Measurements from ENCODE around the gene TNS4. TPM values are rescaled to one million over a fixed set of nuclear protein-coding genes. Genes with fewer than 3 reads are reported as not detected.

TNS4 gene
- total and polyA plus RNA-seq, 2 experiments from 2014 or later = 0.20 TPM; not detected in 1

DNA sequence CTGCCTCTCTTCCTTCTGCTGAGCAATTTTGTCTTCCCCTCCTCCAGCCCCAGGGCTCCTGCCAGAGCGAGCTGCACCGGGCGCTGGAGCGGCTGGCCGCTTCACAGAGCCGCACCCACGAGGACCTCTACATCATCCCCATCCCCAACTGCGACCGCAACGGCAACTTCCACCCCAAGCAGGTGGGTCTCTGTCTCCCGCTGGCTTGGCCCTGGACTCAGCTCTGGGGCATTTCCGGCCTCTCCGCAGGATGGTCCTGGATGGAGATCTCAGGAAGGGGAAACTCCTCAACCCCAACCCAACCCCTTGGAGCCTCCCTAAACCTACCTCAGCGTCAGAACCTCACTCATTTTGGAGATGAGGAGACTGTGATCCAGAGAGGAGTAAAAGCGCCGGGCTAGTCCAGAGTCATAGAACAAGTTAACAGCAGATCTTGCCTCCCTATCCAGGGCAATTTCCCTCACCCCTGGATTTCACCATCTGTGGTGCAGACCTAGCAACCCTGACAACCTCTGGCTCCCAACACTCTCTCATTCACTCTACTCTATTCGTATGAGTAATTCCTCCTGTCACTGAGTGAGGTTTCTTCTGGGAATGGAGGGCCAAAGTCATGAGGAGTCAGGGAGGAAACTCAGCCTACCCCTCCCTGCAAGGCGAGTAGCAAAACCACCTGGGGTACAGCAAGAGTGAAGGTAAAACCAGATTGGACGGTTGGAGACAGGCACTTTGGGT lies 47.4 kb downstream of the TNS4 start:
- Histone ChIP-seq H4K20me1 (ENCODE audit: insufficient read depth) (no peaks in the 10 kb centered on the region), H3K9me2 (ENCODE audit: insufficient read depth) (no peaks in the 10 kb centered on the region), H3K4me2 (ENCODE audit: unreplicated experiment) (no peak overlapping the region), H2AFZ (no peak overlapping the region), H3K4me3 (no peak overlapping the region), H3K79me2 (ENCODE audit: insufficient read depth) (peaks cover 48% of the 10 kb centered on the region), H3K9me3 (ENCODE audit: low read depth) (no peaks in the 10 kb centered on the region), H3F3A (ENCODE audit: insufficient read depth) (peaks cover 90% of the 10 kb centered on the region), H3K9ac (peak overlapping the region; percentile 47), H3K36me3 (ENCODE audit: low read depth) (peaks cover 45% of the 10 kb centered on the region), H3K27ac (peak overlapping the region; percentile 89), H3K27me3 (replicated peaks; ENCODE audit: insufficient read depth) (no peaks in the 10 kb centered on the region), H3K4me1 (ENCODE audit: insufficient read depth) (peaks cover 98% of the 10 kb centered on the region)
- 81 to 87% methylated on average over 19 of the region's 19 CpGs for WGBS, 2 experiments (ENCODE audit: low coverage in 1 of 2, low lambda C conversion rate in 2 of 2, missing lambda C conversion rate in 2 of 2)
- TF ChIP-seq EZH2phosphoT487 (IDR thresholded peaks at IDR 0.05; ENCODE audit: insufficient read depth, low read depth) (no peak), EZH2 (IDR thresholded peaks at IDR 0.05; ENCODE audit: insufficient read depth, poor library complexity, severe bottlenecking) (no peak)
- in situ Hi-C loops (cut with MboI) = no loop called here
- peak; percentile 77 for DNase-seq

- in situ Hi-C loops (cut with MboI) = no loop called here
- DNase-seq = peak; percentile 70
- H3K4me3 ChIP-seq = no peak overlapping the region
- no peaks in the 10 kb centered on the region for H3K9me3 ChIP-seq (ENCODE audit: low read depth)
- no peaks in the 10 kb centered on the region for H3K9me2 ChIP-seq (ENCODE audit: insufficient read depth)
- H3K27ac ChIP-seq = peak overlapping the region; percentile 89
- H3F3A ChIP-seq (ENCODE audit: insufficient read depth) = peaks cover 94% of the 10 kb centered on the region
- H2AFZ ChIP-seq = no peak overlapping the region
- H3K36me3 ChIP-seq (ENCODE audit: low read depth) = peaks cover 37% of the 10 kb centered on the region
- no peaks in the 10 kb centered on the region for H4K20me1 ChIP-seq (ENCODE audit: insufficient read depth)
- 83% methylated on average over 15 of the region's 15 CpGs for WGBS, 2 experiments (ENCODE audit: low coverage in 1 of 2, low lambda C conversion rate in 2 of 2, missing lambda C conversion rate in 2 of 2)
- peaks cover 98% of the 10 kb centered on the region for H3K4me1 ChIP-seq (ENCODE audit: insufficient read depth)
- H3K27me3 ChIP-seq (replicated peaks; ENCODE audit: insufficient read depth) = no peaks in the 10 kb centered on the region
- H3K9ac ChIP-seq = peak overlapping the region; percentile 71
- TF ChIP-seq EZH2phosphoT487 (IDR thresholded peaks at IDR 0.05; ENCODE audit: insufficient read depth, low read depth) = no peak
- TF ChIP-seq EZH2 (IDR thresholded peaks at IDR 0.05; ENCODE audit: insufficient read depth, poor library complexity, severe bottlenecking) = no peak
- peak overlapping the region; percentile 22 for H3K4me2 ChIP-seq (ENCODE audit: unreplicated experiment)
- peaks cover 59% of the 10 kb centered on the region for H3K79me2 ChIP-seq (ENCODE audit: insufficient read depth)
Observed at GRCh38 chr17:40452921-40453378, 48.5 kb downstream of the TNS4 start.

- peaks cover 98% of the 10 kb centered on the region for H3K4me1 ChIP-seq (ENCODE audit: insufficient read depth)
- H3K79me2 ChIP-seq (ENCODE audit: insufficient read depth) = peaks cover 65% of the 10 kb centered on the region
- in situ Hi-C loops (cut with MboI) = no loop called here
- peaks cover 37% of the 10 kb centered on the region for H3K36me3 ChIP-seq (ENCODE audit: low read depth)
- H3F3A ChIP-seq (ENCODE audit: insufficient read depth) = peaks cover 94% of the 10 kb centered on the region
- no peaks in the 10 kb centered on the region for H4K20me1 ChIP-seq (ENCODE audit: insufficient read depth)
- peak overlapping the region; percentile 89 for H3K27ac ChIP-seq
- no peak overlapping the region for H3K4me3 ChIP-seq
- peak overlapping the region; percentile 57 for H3K4me2 ChIP-seq (ENCODE audit: unreplicated experiment)
- no peaks in the 10 kb centered on the region for H3K9me2 ChIP-seq (ENCODE audit: insufficient read depth)
- no peak overlapping the region for H2AFZ ChIP-seq
- no peak for TF ChIP-seq EZH2 (IDR thresholded peaks at IDR 0.05; ENCODE audit: insufficient read depth, poor library complexity, severe bottlenecking)
- no peak for TF ChIP-seq EZH2phosphoT487 (IDR thresholded peaks at IDR 0.05; ENCODE audit: insufficient read depth, low read depth)
- no peaks in the 10 kb centered on the region for H3K27me3 ChIP-seq (replicated peaks; ENCODE audit: insufficient read depth)
- DNase-seq = peak; percentile 97
- WGBS, 2 experiments (ENCODE audit: low coverage in 1 of 2, low lambda C conversion rate in 2 of 2, missing lambda C conversion rate in 2 of 2) = 15 to 20% methylated on average over 7 of the region's 7 CpGs
- no peaks in the 10 kb centered on the region for H3K9me3 ChIP-seq (ENCODE audit: low read depth)
- peak overlapping the region; percentile 71 for H3K9ac ChIP-seq
Observed at GRCh38 chr17:40452216-40452787, 49.1 kb downstream of the TNS4 start.

GRCh38 chr17:40451420-40451819 lies 50.0 kb downstream of the TNS4 start:
- Histone ChIP-seq H3K9ac (peak overlapping the region; percentile 71), H3K79me2 (ENCODE audit: insufficient read depth) (peaks cover 74% of the 10 kb centered on the region), H3K9me3 (ENCODE audit: low read depth) (no peaks in the 10 kb centered on the region), H2AFZ (no peak overlapping the region), H3K36me3 (ENCODE audit: low read depth) (peaks cover 37% of the 10 kb centered on the region), H4K20me1 (ENCODE audit: insufficient read depth) (no peaks in the 10 kb centered on the region), H3K27me3 (replicated peaks; ENCODE audit: insufficient read depth) (no peaks in the 10 kb centered on the region), H3K27ac (peak overlapping the region; percentile 89), H3K4me1 (ENCODE audit: insufficient read depth) (peaks cover 98% of the 10 kb centered on the region), H3F3A (ENCODE audit: insufficient read depth) (peaks cover 94% of the 10 kb centered on the region), H3K4me3 (peak overlapping the region; percentile 25), H3K4me2 (ENCODE audit: unreplicated experiment) (peak overlapping the region; percentile 57), H3K9me2 (ENCODE audit: insufficient read depth) (no peaks in the 10 kb centered on the region)
- TF ChIP-seq EZH2 (IDR thresholded peaks at IDR 0.05; ENCODE audit: insufficient read depth, poor library complexity, severe bottlenecking) (no peak), EZH2phosphoT487 (IDR thresholded peaks at IDR 0.05; ENCODE audit: insufficient read depth, low read depth) (no peak)
- WGBS, 2 experiments (ENCODE audit: low coverage in 1 of 2, low lambda C conversion rate in 2 of 2, missing lambda C conversion rate in 2 of 2) = 0 to 2% methylated on average over 6 of the region's 6 CpGs
- DNase-seq = peak; percentile 94
- in situ Hi-C loops (cut with MboI) = no loop called here

Data from GM23248 (cell line).